ENCODE measurements around the gene TBCE. TPM values are rescaled to one million over a fixed set of nuclear protein-coding genes. Genes with fewer than 3 reads are reported as not detected.
"Not testable (repeated sequence)": the region's sequence is repeated elsewhere in the genome, so short reads cannot be mapped to it uniquely, and the experiment has no call there.

The TBCE gene
- total RNA-seq, 2 experiments from 2014 or later: 22.3 to 26.1 TPM

- Mint-ChIP-seq H3K4me1 (no peaks in the 10 kb centered on the region), H3K27ac (no peak overlapping the region), H3K27me3 (no peaks in the 10 kb centered on the region), H3K9me3 (ENCODE audit: low read depth) (no peaks in the 10 kb centered on the region), H3K36me3 (ENCODE audit: low read depth) (peaks cover under 1% of the 10 kb centered on the region), H3K4me3 (no peak overlapping the region)
- DNase-seq (no peak), ATAC-seq (no peak)
- ChIA-PET POLR2A (no interaction called here), CTCF (no interaction called here)
- intact Hi-C loops (cut with DNase I, micrococcal nuclease): no loop called here
These were observed 15.3 kb upstream of the TBCE start for GRCh38 chr1:235351898-235352297.

GRCh38 chr1:235357485-235358373 is 9.5 kb upstream of the TBCE start:
- DNase-seq: no peak
- ATAC-seq: no peak
- Mint-ChIP-seq H3K4me3 (no peak overlapping the region), H3K4me1 (no peaks in the 10 kb centered on the region), H3K9me3 (ENCODE audit: low read depth) (no peaks in the 10 kb centered on the region), H3K36me3 (ENCODE audit: low read depth) (no peaks in the 10 kb centered on the region), H3K27ac (no peak overlapping the region), H3K27me3 (no peaks in the 10 kb centered on the region)
- POLR2A ChIA-PET: interaction anchor here (0.6 to 0.7 kb wide), 2 partner anchors 236 to 507 kb away, joined by 3 read pairs; no protein-coding TSS in a partner anchor
- intact Hi-C loops (cut with DNase I, micrococcal nuclease): no loop called here
- CTCF ChIA-PET: interaction anchor here (0.6 to 1.0 kb wide), 2 partner anchors 59 to 235 kb away, joined by 3 to 4 read pairs; no protein-coding TSS in a partner anchor

- intact Hi-C loops (cut with DNase I, micrococcal nuclease): no loop called here
- Mint-ChIP-seq H3K9me3 (ENCODE audit: low read depth) (no peaks in the 10 kb centered on the region), H3K4me1 (no peaks in the 10 kb centered on the region), H3K36me3 (ENCODE audit: low read depth) (no peaks in the 10 kb centered on the region), H3K27me3 (no peaks in the 10 kb centered on the region), H3K27ac (no peak overlapping the region), H3K4me3 (no peak overlapping the region)
- POLR2A ChIA-PET: interaction anchor here (0.6 kb wide), 1 partner anchor 232 kb away, joined by 3 read pairs; no protein-coding TSS in a partner anchor
- no peak for ATAC-seq
- no peak for DNase-seq
- CTCF ChIA-PET: no interaction called here
These were observed 8.3 kb upstream of the TBCE start for GRCh38 chr1:235358899-235359298.

- DNase-seq; H3K27ac Mint-ChIP-seq; H3K36me3 Mint-ChIP-seq (ENCODE audit: low read depth); H3K9me3 Mint-ChIP-seq (ENCODE audit: low read depth); H3K27me3 Mint-ChIP-seq; ATAC-seq; H3K4me3 Mint-ChIP-seq; intact Hi-C loops (cut with DNase I, micrococcal nuclease): not testable (repeated sequence)
- ChIA-PET CTCF (interaction anchor here (0.6 kb wide), 1 partner anchor 33 kb away, joined by 3 read pairs; no protein-coding TSS in a partner anchor), POLR2A (interaction anchor here (0.6 to 0.7 kb wide), 3 partner anchors 33 to 375 kb away, joined by 4 to 6 read pairs (median 4); no protein-coding TSS in a partner anchor)
- peaks cover 19% of the 10 kb centered on the region for H3K4me1 Mint-ChIP-seq
These were observed 3.0 kb upstream of the TBCE start for GRCh38 chr1:235364189-235364588.

GRCh38 chr1:235366286-235366685 is 941 bp upstream of the TBCE start:
- H3K27ac Mint-ChIP-seq: peak overlapping the region; percentile 93
- peaks cover 22% of the 10 kb centered on the region for H3K4me1 Mint-ChIP-seq
- DNase-seq (peak; percentile 68), ATAC-seq (peak; percentile 63)
- H3K9me3 Mint-ChIP-seq (ENCODE audit: low read depth): no peaks in the 10 kb centered on the region
- ChIA-PET CTCF (interaction anchor here (1.4 kb wide), 1 partner anchor 50 kb away, joined by 3 read pairs; no protein-coding TSS in a partner anchor), POLR2A (no interaction called here)
- peaks cover 3% of the 10 kb centered on the region for H3K36me3 Mint-ChIP-seq (ENCODE audit: low read depth)
- H3K27me3 Mint-ChIP-seq: no peaks in the 10 kb centered on the region
- intact Hi-C loops (cut with DNase I, micrococcal nuclease): loop anchor here (2.0 to 5.0 kb wide), 3 partner anchors 51 to 139 kb away; partner anchors contain the start of gene B3GALNT2 (in 1 of the 2)
- H3K4me3 Mint-ChIP-seq: peak overlapping the region; percentile 98

GRCh38 chr1:235368428-235368827 is 1.2 kb downstream of the TBCE start:
- no peak for DNase-seq
- ChIA-PET CTCF (no interaction called here), POLR2A (interaction anchor here (0.6 kb wide), 1 partner anchor 76 kb away, joined by 5 read pairs; no protein-coding TSS in a partner anchor)
- no peaks in the 10 kb centered on the region for H3K9me3 Mint-ChIP-seq (ENCODE audit: low read depth)
- H3K4me1 Mint-ChIP-seq: peaks cover 22% of the 10 kb centered on the region
- H3K27me3 Mint-ChIP-seq: no peaks in the 10 kb centered on the region
- H3K36me3 Mint-ChIP-seq (ENCODE audit: low read depth): peaks cover 8% of the 10 kb centered on the region
- H3K27ac Mint-ChIP-seq: peak overlapping the region; percentile 93
- ATAC-seq: no peak
- intact Hi-C loops (cut with DNase I, micrococcal nuclease): loop anchor here in 1 of 2 experiments (5.0 kb wide), 2 partner anchors 49 to 116 kb away; no protein-coding TSS in a partner anchor
- H3K4me3 Mint-ChIP-seq: peak overlapping the region; percentile 98

- Mint-ChIP-seq H3K27ac (no peak overlapping the region), H3K9me3 (ENCODE audit: low read depth) (no peaks in the 10 kb centered on the region), H3K4me3 (no peak overlapping the region), H3K27me3 (no peaks in the 10 kb centered on the region), H3K4me1 (peaks cover 24% of the 10 kb centered on the region), H3K36me3 (ENCODE audit: low read depth) (peaks cover 10% of the 10 kb centered on the region)
- intact Hi-C loops (cut with DNase I, micrococcal nuclease): loop anchor here in 1 of 2 experiments (5.0 kb wide), 2 partner anchors 47 to 118 kb away; no protein-coding TSS in a partner anchor
- POLR2A ChIA-PET: no interaction called here
- ATAC-seq (no peak), DNase-seq (no peak)
- CTCF ChIA-PET: no interaction called here
These were observed 2.6 kb downstream of the TBCE start for GRCh38 chr1:235369802-235370201.

- ChIA-PET POLR2A (interaction anchor here (1.1 kb wide), 1 partner anchor 14 kb away, joined by 4 read pairs; no protein-coding TSS in a partner anchor), CTCF (interaction anchor here (0.9 kb wide), 1 partner anchor 14 kb away, joined by 4 read pairs; no protein-coding TSS in a partner anchor)
- Mint-ChIP-seq H3K4me3 (no peak overlapping the region), H3K9me3 (ENCODE audit: low read depth) (no peaks in the 10 kb centered on the region), H3K27ac (no peak overlapping the region), H3K4me1 (peaks cover 1% of the 10 kb centered on the region), H3K27me3 (no peaks in the 10 kb centered on the region), H3K36me3 (ENCODE audit: low read depth) (peaks cover 21% of the 10 kb centered on the region)
- intact Hi-C loops (cut with DNase I, micrococcal nuclease): no loop called here
- no peak for ATAC-seq
- DNase-seq: no peak
These were observed 8.8 kb downstream of the TBCE start for GRCh38 chr1:235375919-235376605.

GRCh38 chr1:235378134-235378735 is 11.0 kb downstream of the TBCE start:
- peaks cover 25% of the 10 kb centered on the region for H3K36me3 Mint-ChIP-seq (ENCODE audit: low read depth)
- CTCF ChIA-PET: interaction anchor here (0.8 to 1.7 kb wide), 2 partner anchors 59 to 117 kb away, joined by 3 to 4 read pairs; no protein-coding TSS in a partner anchor
- H3K27ac Mint-ChIP-seq; H3K9me3 Mint-ChIP-seq (ENCODE audit: low read depth); DNase-seq; ATAC-seq; H3K27me3 Mint-ChIP-seq; H3K4me3 Mint-ChIP-seq; intact Hi-C loops (cut with DNase I, micrococcal nuclease); H3K4me1 Mint-ChIP-seq: not testable (repeated sequence)
- POLR2A ChIA-PET: interaction anchor here (0.6 kb wide), 1 partner anchor 43 kb away, joined by 3 read pairs; no protein-coding TSS in a partner anchor

- ATAC-seq; H3K27me3 Mint-ChIP-seq; H3K4me1 Mint-ChIP-seq; H3K27ac Mint-ChIP-seq; POLR2A ChIA-PET; intact Hi-C loops (cut with DNase I, micrococcal nuclease); H3K9me3 Mint-ChIP-seq (ENCODE audit: low read depth); DNase-seq; H3K4me3 Mint-ChIP-seq; CTCF ChIA-PET: not testable (repeated sequence)
- peaks cover 31% of the 10 kb centered on the region for H3K36me3 Mint-ChIP-seq (ENCODE audit: low read depth)
These were observed 14.9 kb downstream of the TBCE start for GRCh38 chr1:235381955-235382739.
